HepG2 (cell line): Measurements from ENCODE around the gene CKS2. TPM values are rescaled to one million over a fixed set of nuclear protein-coding genes. Genes with fewer than 3 reads are reported as not detected.

Source experiments
- ATAC-seq: fragments of 200-7000 bp; cut with Tn5 transposase; 3 replicates; pipeline ENCODE4 v1.9.1; 2020; ENCODE audit warnings: mild to moderate bottlenecking, moderate library complexity
- BruUV-seq: library from RNA; stranded (reverse); fragments of 400-500 nt; replicated peaks from 2 replicates; lab custom pipeline; 2021; lab: Mats Ljungman, UMichigan
- CTCF ChIA-PET: fragments of 300-600 bp; formaldehyde crosslinking; extraction: SDS; loops from one replicate; lab custom pipeline; 2021; ENCODE audit warnings: low total read pairs, inconsistent platforms, low intra/inter-chr PET ratio; lab: Yijun Ruan, JAX
- POLR2A ChIA-PET: fragments of 350-600 bp; sonication (Branson Sonifier 250); formaldehyde crosslinking; loops from one replicate; lab custom pipeline; 2020; ENCODE audit warnings: antibody characterized with exemption, inconsistent platforms; lab: Yijun Ruan, JAX
- DNase-seq: peaks from one replicate; pipeline ENCODE4 v3.0.0-alpha.2; 2015; ENCODE audit warnings: low spot score
- FAIRE-seq: peaks from 3 replicates; lab custom pipeline; 2011; peaks lifted over from hg19 to GRCh38; lab: Jason Lieb, UNC
- H2AFZ ChIP-seq: one replicate; pipeline ENCODE4 v1.6.1; 2011; ENCODE audit warnings: low read length, inconsistent platforms
- H3K27ac ChIP-seq: fragments of 300-600 bp; 3 replicates; pipeline ENCODE4 v1.8.0; 2011; ENCODE audit warnings: mixed run types, mild to moderate bottlenecking, mixed read lengths, low read length, inconsistent platforms; ENCODE audit not compliant: insufficient read depth; ENCODE audit errors: extremely low read length
- H3K27me3 ChIP-seq, 2 experiments: fragments of 200-600 bp in 1 of 2; 2 replicates in 1 of 2; 3 replicates in 1 of 2; pipeline versions ENCODE4 v1.6.0 to v1.8.0; 2011; ENCODE audit warnings: low read length in 2 of 2, mild to moderate bottlenecking in 2 of 2, moderate library complexity in 2 of 2, inconsistent platforms in 1 of 2; ENCODE audit not compliant: insufficient read depth in 2 of 2, control insufficient read depth in 1 of 2
- H3K36me3 ChIP-seq, 2 experiments: fragments of 200-600 bp in 1 of 2; replicated peaks in 1 of 2; 2 replicates in 1 of 2; 3 replicates in 1 of 2; pipeline versions ENCODE4 v1.5.1 to v1.8.0; 2011; ENCODE audit warnings: low read length in 2 of 2, inconsistent platforms in 1 of 2; ENCODE audit not compliant: insufficient read depth in 2 of 2, control insufficient read depth in 1 of 2
- H3K4me1 ChIP-seq: 2 replicates; pipeline ENCODE4 v1.5.1; 2012; ENCODE audit warnings: low read length, inconsistent platforms; ENCODE audit not compliant: insufficient read depth
- H3K4me2 ChIP-seq: 2 replicates; pipeline ENCODE4 v1.6.0; 2011; ENCODE audit warnings: low read depth, low read length, inconsistent platforms
- H3K4me3 ChIP-seq, 3 experiments: fragments of 200-600 bp in 1 of 3; sonication (generic), shearing (Covaris generic) in 1 of 3; replicated peaks in 1 of 3; 2 replicates each; pipeline ENCODE4 v1.5.1; 2011 to 2016; ENCODE audit warnings: low read length in 3 of 3, inconsistent platforms in 2 of 3, low read depth in 2 of 3, mild to moderate bottlenecking in 2 of 3, control low read depth in 1 of 3, mixed read lengths in 1 of 3; ENCODE audit not compliant: insufficient read depth in 1 of 3
- H3K79me2 ChIP-seq: one replicate; pipeline ENCODE4 v1.6.1; 2011; ENCODE audit warnings: low read length, inconsistent platforms; ENCODE audit not compliant: insufficient read depth
- H3K9ac ChIP-seq: 2 replicates; pipeline ENCODE4 v1.6.0; 2011; ENCODE audit warnings: mild to moderate bottlenecking, low read depth, low read length, inconsistent platforms; ENCODE audit not compliant: insufficient read depth
- H3K9me3 ChIP-seq: 2 replicates; pipeline ENCODE4 v1.5.1; 2012; ENCODE audit warnings: mild to moderate bottlenecking, low read length
- H4K20me1 ChIP-seq: 2 replicates; pipeline ENCODE4 v1.6.0; 2011; ENCODE audit warnings: inconsistent platforms, mild to moderate bottlenecking, low read length, moderate library complexity; ENCODE audit not compliant: insufficient read depth
- ARNT ChIP-seq: fragments of 450-650 bp; IDR thresholded peaks from 2 replicates; pipeline ENCODE4 v1.6.1; 2017
- HHEX ChIP-seq: IDR thresholded peaks from 2 replicates; pipeline ENCODE4 v1.6.1; 2016; ENCODE audit warnings: control low read depth
- HOXD1 ChIP-seq: sonication (generic); formaldehyde crosslinking; IDR thresholded peaks from 2 replicates; pipeline ENCODE4 v1.5.0; 2020; ENCODE audit warnings: missing genetic modification reagents
- JUN ChIP-seq: sonication (generic); formaldehyde crosslinking; IDR thresholded peaks from 2 replicates; pipeline ENCODE4 v1.4.0; 2020; ENCODE audit warnings: mild to moderate bottlenecking, missing genetic modification reagents
- KLF12 ChIP-seq: sonication (generic); formaldehyde crosslinking; IDR thresholded peaks from 2 replicates; pipeline ENCODE4 v1.4.0; 2020; ENCODE audit warnings: missing genetic modification reagents, borderline replicate concordance
- SP5 ChIP-seq: IDR thresholded peaks from 2 replicates; pipeline ENCODE4 v1.6.1; 2016; ENCODE audit warnings: low read depth, borderline replicate concordance
- SRSF1 ChIP-seq: fragments of 200-400 bp; formaldehyde crosslinking; optimal IDR thresholded peaks from 2 replicates; pipeline ENCODE3; 2017; ENCODE audit warnings: mild to moderate bottlenecking, low read depth, low read length, moderate library complexity
- ZBTB1 ChIP-seq: sonication (generic); formaldehyde crosslinking; IDR thresholded peaks from 2 replicates; pipeline ENCODE4 v1.4.0; 2020; ENCODE audit warnings: missing genetic modification reagents, borderline replicate concordance
- ZFY ChIP-seq: sonication (generic); formaldehyde crosslinking; IDR thresholded peaks from 2 replicates; pipeline ENCODE4 v1.4.0; 2020; ENCODE audit warnings: missing genetic modification reagents
- ZIK1 ChIP-seq: sonication (generic); formaldehyde crosslinking; IDR thresholded peaks from 2 replicates; pipeline ENCODE4 v1.5.0; 2020; ENCODE audit warnings: mild to moderate bottlenecking, low read depth, missing genetic modification reagents, borderline replicate concordance
- ZNF124 ChIP-seq: sonication (generic); formaldehyde crosslinking; IDR thresholded peaks from 2 replicates; pipeline ENCODE4 v1.4.0; 2020; ENCODE audit warnings: missing genetic modification reagents
- ZNF263 ChIP-seq: sonication (generic); formaldehyde crosslinking; IDR thresholded peaks from 2 replicates; pipeline ENCODE4 v1.4.0; 2020; ENCODE audit warnings: missing genetic modification reagents
- ZNF484 ChIP-seq: sonication (generic); formaldehyde crosslinking; IDR thresholded peaks from 2 replicates; pipeline ENCODE4 v1.5.1; 2020; ENCODE audit warnings: mild to moderate bottlenecking, low read depth, missing genetic modification reagents, borderline replicate concordance
- ZNF879 ChIP-seq: sonication (generic); formaldehyde crosslinking; IDR thresholded peaks from 2 replicates; pipeline ENCODE4 v1.8.1; 2023; ENCODE audit warnings: missing genetic modification reagents
- WGBS: methylation state at CpG from one replicate; pipeline ENCODE4 v1.1.6; 2017; ENCODE audit warnings: low lambda C conversion rate; 5-methylcytosine and 5-hydroxymethylcytosine counted together
- in situ Hi-C: cut with HindIII; loops from 2 replicates; pipeline ENCODE4 v1.10.0; 2017; ENCODE audit warnings: low pct_unique_long_range_greater_than_20kb; ENCODE audit not compliant: extremely low pct_ligation_motif_present
- intact Hi-C: fragments of 100-400 bp; cut with micrococcal nuclease; formaldehyde crosslinking; loops from one replicate; pipeline ENCODE4 v1.10.0; 2022; ENCODE audit not compliant: unreplicated experiment
- polyA plus RNA-seq, 8 experiments: library from polyadenylated mRNA; depleted of rRNA in 3 of 8; stranded (reverse) in 7 of 8; unstranded in 1 of 8; fragments of >200 nt; fragmentation: Illumina TruSeq in 4 of 8; extraction: Trizol in 4 of 8; gene quantifications; 2 replicates each; pipeline versions ENCODE4 v1.2.1 to v1.2.3, GENCODE V29; 2011 to 2016; ENCODE audit warnings: low read depth in 4 of 8, missing spikeins in 1 of 8, mixed read lengths in 1 of 8; ENCODE audit not compliant: insufficient read depth in 1 of 8
- total RNA-seq, 5 experiments: library from RNA; depleted of rRNA; stranded (reverse); fragments of >200 nt; fragmentation: Illumina TruSeq; extraction: Trizol; gene quantifications; 2 replicates each; pipeline ENCODE4 v1.2.3, GENCODE V29; 2016; ENCODE audit warnings: low read depth in 1 of 5
- TF ChIP-seq, protein P1 (sequence below): sonication (generic); formaldehyde crosslinking; IDR thresholded peaks from 2 replicates; pipeline ENCODE4 v1.5.0; 2020; ENCODE audit warnings: missing genetic modification reagents, mild to moderate bottlenecking, borderline replicate concordance
- TF ChIP-seq, protein P2 (sequence below): sonication (generic); formaldehyde crosslinking; IDR thresholded peaks from 2 replicates; pipeline ENCODE4 v1.4.0; 2020; ENCODE audit warnings: low read depth, missing genetic modification reagents
- TF ChIP-seq, protein P3 (sequence below): sonication (generic); formaldehyde crosslinking; IDR thresholded peaks from 2 replicates; pipeline ENCODE4; 2020; ENCODE audit warnings: missing genetic modification reagents, mild to moderate bottlenecking, borderline replicate concordance

CKS2 gene
- total and polyA plus RNA-seq, 2 of the 13 experiments (the other 11 are each of a cell fraction or from before 2014, with no cell fraction given) = 251 to 317 TPM

DNA sequence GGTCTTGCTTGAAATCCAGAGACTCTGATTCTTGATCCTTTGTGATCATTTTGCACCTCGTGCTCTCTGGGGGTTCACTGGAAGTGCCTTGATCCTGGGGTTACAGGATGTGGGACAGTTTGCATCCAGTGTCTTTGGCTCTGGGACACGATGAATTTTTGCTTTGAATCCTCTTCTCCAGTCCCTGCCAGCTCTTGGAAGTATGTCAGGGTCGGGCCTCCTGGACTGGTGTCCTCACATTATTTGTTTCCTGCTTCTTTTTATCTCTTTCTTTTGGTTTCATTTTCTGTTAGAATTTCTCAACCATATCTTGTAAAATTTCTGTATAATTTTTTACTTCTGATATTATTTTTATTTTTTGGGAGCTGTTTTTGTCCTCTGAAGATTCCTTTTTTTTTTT, 41.5 kb downstream of the CKS2 start:
- Histone ChIP-seq H4K20me1 (no peaks in the 10 kb centered on the region), H3K79me2 (no peaks in the 10 kb centered on the region), H3K4me3 (no peak overlapping the region), H3K9ac (no peak overlapping the region), H3K4me2 (no peak overlapping the region), H2AFZ (no peak overlapping the region), H3K36me3 (peaks cover 22 to 55% of the 10 kb centered on the region in 2 experiments), H3K4me1 (peaks cover 61% of the 10 kb centered on the region), H3K9me3 (no peaks in the 10 kb centered on the region), H3K27me3 (no peaks in the 10 kb centered on the region), H3K27ac (no peak overlapping the region)
- ChIA-PET POLR2A (interaction anchor here (2.5 kb wide), 1 partner anchor 34 kb away, joined by 6 read pairs; the partner anchor contains the start of gene SECISBP2), CTCF (no interaction called here)
- FAIRE-seq (no peak), ATAC-seq (no peak), DNase-seq (no peak)
- TF ChIP-seq, protein P1, sequence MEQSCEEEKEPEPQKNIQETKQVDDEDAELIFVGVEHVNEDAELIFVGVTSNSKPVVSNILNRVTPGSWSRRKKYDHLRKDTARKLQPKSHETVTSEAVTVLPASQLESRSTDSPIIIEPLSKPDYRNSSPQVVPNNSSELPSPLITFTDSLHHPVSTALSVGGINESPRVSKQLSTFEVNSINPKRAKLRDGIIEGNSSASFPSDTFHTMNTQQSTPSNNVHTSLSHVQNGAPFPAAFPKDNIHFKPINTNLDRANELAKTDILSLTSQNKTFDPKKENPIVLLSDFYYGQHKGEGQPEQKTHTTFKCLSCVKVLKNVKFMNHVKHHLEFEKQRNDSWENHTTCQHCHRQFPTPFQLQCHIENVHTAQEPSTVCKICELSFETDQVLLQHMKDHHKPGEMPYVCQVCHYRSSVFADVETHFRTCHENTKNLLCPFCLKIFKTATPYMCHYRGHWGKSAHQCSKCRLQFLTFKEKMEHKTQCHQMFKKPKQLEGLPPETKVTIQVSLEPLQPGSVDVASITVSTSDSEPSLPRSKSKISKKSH (CRISPR knock-in tag) = no peak
- TF ChIP-seq ZNF879 (CRISPR knock-in tag) (no peak), JUN (CRISPR knock-in tag) (no peak), ZNF263 (CRISPR knock-in tag) (no peak), ARNT (no peak), SP5 (CRISPR knock-in tag) (no peak), HOXD1 (CRISPR knock-in tag) (no peak), KLF12 (CRISPR knock-in tag) (no peak), ZNF484 (CRISPR knock-in tag) (no peak), SRSF1 (no peak), ZIK1 (CRISPR knock-in tag) (no peak), HHEX (no peak), ZFY (no peak), ZNF124 (CRISPR knock-in tag) (no peak), ZBTB1 (CRISPR knock-in tag) (no peak)
- TF ChIP-seq, protein P2, sequence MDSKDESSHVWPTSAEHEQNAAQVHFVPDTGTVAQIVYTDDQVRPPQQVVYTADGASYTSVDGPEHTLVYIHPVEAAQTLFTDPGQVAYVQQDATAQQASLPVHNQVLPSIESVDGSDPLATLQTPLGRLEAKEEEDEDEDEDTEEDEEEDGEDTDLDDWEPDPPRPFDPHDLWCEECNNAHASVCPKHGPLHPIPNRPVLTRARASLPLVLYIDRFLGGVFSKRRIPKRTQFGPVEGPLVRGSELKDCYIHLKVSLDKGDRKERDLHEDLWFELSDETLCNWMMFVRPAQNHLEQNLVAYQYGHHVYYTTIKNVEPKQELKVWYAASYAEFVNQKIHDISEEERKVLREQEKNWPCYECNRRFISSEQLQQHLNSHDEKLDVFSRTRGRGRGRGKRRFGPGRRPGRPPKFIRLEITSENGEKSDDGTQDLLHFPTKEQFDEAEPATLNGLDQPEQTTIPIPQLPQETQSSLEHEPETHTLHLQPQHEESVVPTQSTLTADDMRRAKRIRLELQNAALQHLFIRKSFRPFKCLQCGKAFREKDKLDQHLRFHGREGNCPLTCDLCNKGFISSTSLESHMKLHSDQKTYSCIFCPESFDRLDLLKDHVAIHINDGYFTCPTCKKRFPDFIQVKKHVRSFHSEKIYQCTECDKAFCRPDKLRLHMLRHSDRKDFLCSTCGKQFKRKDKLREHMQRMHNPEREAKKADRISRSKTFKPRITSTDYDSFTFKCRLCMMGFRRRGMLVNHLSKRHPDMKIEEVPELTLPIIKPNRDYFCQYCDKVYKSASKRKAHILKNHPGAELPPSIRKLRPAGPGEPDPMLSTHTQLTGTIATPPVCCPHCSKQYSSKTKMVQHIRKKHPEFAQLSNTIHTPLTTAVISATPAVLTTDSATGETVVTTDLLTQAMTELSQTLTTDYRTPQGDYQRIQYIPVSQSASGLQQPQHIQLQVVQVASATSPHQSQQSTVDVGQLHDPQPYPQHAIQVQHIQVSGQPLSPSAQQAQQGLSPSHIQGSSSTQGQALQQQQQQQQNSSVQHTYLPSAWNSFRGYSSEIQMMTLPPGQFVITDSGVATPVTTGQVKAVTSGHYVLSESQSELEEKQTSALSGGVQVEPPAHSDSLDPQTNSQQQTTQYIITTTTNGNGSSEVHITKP (CRISPR knock-in tag) = no peak
- TF ChIP-seq, protein P3, sequence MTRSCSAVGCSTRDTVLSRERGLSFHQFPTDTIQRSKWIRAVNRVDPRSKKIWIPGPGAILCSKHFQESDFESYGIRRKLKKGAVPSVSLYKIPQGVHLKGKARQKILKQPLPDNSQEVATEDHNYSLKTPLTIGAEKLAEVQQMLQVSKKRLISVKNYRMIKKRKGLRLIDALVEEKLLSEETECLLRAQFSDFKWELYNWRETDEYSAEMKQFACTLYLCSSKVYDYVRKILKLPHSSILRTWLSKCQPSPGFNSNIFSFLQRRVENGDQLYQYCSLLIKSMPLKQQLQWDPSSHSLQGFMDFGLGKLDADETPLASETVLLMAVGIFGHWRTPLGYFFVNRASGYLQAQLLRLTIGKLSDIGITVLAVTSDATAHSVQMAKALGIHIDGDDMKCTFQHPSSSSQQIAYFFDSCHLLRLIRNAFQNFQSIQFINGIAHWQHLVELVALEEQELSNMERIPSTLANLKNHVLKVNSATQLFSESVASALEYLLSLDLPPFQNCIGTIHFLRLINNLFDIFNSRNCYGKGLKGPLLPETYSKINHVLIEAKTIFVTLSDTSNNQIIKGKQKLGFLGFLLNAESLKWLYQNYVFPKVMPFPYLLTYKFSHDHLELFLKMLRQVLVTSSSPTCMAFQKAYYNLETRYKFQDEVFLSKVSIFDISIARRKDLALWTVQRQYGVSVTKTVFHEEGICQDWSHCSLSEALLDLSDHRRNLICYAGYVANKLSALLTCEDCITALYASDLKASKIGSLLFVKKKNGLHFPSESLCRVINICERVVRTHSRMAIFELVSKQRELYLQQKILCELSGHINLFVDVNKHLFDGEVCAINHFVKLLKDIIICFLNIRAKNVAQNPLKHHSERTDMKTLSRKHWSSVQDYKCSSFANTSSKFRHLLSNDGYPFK (CRISPR knock-in tag) = no peak
- in situ Hi-C loops = no loop called here
- intact Hi-C loops = no loop called here
- 70% methylated on average over 3 of the region's 3 CpGs for WGBS
- BruUV-seq = no TSS peak
